GM18505 (cell line): ENCODE data around the gene UNC13D.
"Not testable (repeated sequence)": the region's sequence is repeated elsewhere in the genome, so short reads cannot be mapped to it uniquely, and the experiment has no call there.

Experiments used
- ATAC-seq: cut with Tn5 transposase; IDR thresholded peaks from one replicate; pipeline ENCODE4 v1.9.1; 2021; ENCODE audit not compliant: unreplicated experiment
- POLR2A ChIP-seq: IDR thresholded peaks from 4 replicates; pipeline ENCODE4 v1.6.1; 2011; ENCODE audit warnings: borderline replicate concordance; ENCODE audit not compliant: insufficient read depth, insufficient read length; ENCODE audit errors: extremely low read depth

The UNC13D gene

GRCh38 chr17:75778861-75779249, 65.3 kb downstream of the UNC13D start:
- peak; percentile 8 for ATAC-seq
- no peak for TF ChIP-seq POLR2A

GRCh38 chr17:75778066-75778860, 65.9 kb downstream of the UNC13D start:
- peak; percentile 24 for TF ChIP-seq POLR2A
- ATAC-seq, result not testable (repeated sequence)

GRCh38 chr17:75777296-75777922, 66.8 kb downstream of the UNC13D start:
- peak; percentile 7 for TF ChIP-seq POLR2A
- ATAC-seq, result no peak
